Measurements from ENCODE around the gene DESI1. TPM values are rescaled to one million over a fixed set of nuclear protein-coding genes. Genes with fewer than 3 reads are reported as not detected.

DESI1 gene
- total and polyA plus RNA-seq, 2 of the 13 experiments (the other 11 are each of a cell fraction or from before 2014, with no cell fraction given): 21.6 to 29.2 TPM

DNA sequence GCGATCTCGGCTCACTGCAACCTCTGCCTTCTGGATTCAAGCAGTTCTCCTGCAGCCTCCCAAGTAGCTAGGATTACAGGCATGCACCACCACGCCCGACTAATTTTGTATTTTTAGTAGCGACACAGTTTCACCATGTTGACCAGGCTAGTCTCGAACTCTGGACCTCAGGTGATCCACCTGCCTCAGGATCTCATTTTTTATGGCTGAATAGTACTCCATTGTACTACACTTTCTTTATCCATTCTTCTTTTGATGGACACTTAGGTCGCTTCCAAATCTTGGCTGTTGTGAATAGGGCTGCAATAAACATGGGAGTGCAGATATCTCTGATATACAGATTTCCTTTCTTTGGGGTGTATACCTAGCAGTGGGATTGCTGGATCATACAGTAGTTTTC lies 21.0 kb upstream of the DESI1 start:
- 98% methylated on average over 7 of the region's 7 CpGs for WGBS (ENCODE audit: low lambda C conversion rate)
- H3K27me3 ChIP-seq (ENCODE audit: control insufficient read depth in 1 of 2, insufficient read depth in 2 of 2, low read length in 2 of 2): no peaks in the 10 kb centered on the region
- peaks cover 20 to 77% of the 10 kb centered on the region in 2 experiments for H3K36me3 ChIP-seq (replicated peaks in 1 of 2; ENCODE audit: control insufficient read depth in 1 of 2, insufficient read depth in 2 of 2, low read length in 2 of 2)
- ChIA-PET POLR2A (no interaction called here), CTCF (ENCODE audit: low intra/inter-chr PET ratio, low total read pairs) (no interaction called here)
- no peak overlapping the region for H3K4me3 ChIP-seq (replicated peaks in 1 of 3; ENCODE audit: insufficient read depth in 1 of 3, low read depth in 2 of 3, low read length in 3 of 3)
- BruUV-seq (replicated peaks): no TSS peak
- no peak overlapping the region for H3K27ac ChIP-seq (ENCODE audit: extremely low read length, insufficient read depth, low read length)
- no peaks in the 10 kb centered on the region for H3K9me3 ChIP-seq (ENCODE audit: low read length)
- no peak overlapping the region for H3K9ac ChIP-seq (ENCODE audit: insufficient read depth, low read depth, low read length)
- no peak overlapping the region for H2AFZ ChIP-seq (ENCODE audit: low read length)
- H3K4me1 ChIP-seq (ENCODE audit: insufficient read depth, low read length): no peaks in the 10 kb centered on the region
- in situ Hi-C loops (cut with HindIII; ENCODE audit: extremely low pct_ligation_motif_present, low pct_unique_long_range_greater_than_20kb): no loop called here
- peaks cover 3% of the 10 kb centered on the region; the same call in 1 of the 2 replicates for H4K20me1 ChIP-seq (ENCODE audit: insufficient read depth, low read length)
- intact Hi-C loops (cut with micrococcal nuclease; ENCODE audit: unreplicated experiment): no loop called here
- no peak for DNase-seq (ENCODE audit: low spot score)
- H3K79me2 ChIP-seq (ENCODE audit: insufficient read depth, low read length): peaks cover 9% of the 10 kb centered on the region
- no peak for ATAC-seq
- no peak for FAIRE-seq
- TF ChIP-seq WIZ (CRISPR knock-in tag; IDR thresholded peaks at IDR 0.05) (no peak), SRSF4 (IDR thresholded peaks at IDR 0.05; ENCODE audit: low read depth, low read length, poor library complexity, severe bottlenecking) (no peak), POLR2A (IDR thresholded peaks at IDR 0.05; ENCODE audit: insufficient read depth in 1 of 2, low read depth in 2 of 2, low read length in 2 of 2) (no peak), SATB2 (CRISPR knock-in tag; IDR thresholded peaks at IDR 0.05) (no peak), POLR2AphosphoS5 (IDR thresholded peaks at IDR 0.05; ENCODE audit: low read depth, low read length) (no peak), ZNF605 (CRISPR knock-in tag; IDR thresholded peaks at IDR 0.05) (no peak), ATM (IDR thresholded peaks at IDR 0.05; ENCODE audit: borderline replicate concordance) (no peak), JARID2 (CRISPR knock-in tag; IDR thresholded peaks at IDR 0.05; ENCODE audit: insufficient replicate concordance) (no peak), SKI (IDR thresholded peaks at IDR 0.05; ENCODE audit: partially characterized antibody) (no peak), ELF3 (CRISPR knock-in tag; IDR thresholded peaks at IDR 0.05) (no peak)
- TF ChIP-seq, protein P1, sequence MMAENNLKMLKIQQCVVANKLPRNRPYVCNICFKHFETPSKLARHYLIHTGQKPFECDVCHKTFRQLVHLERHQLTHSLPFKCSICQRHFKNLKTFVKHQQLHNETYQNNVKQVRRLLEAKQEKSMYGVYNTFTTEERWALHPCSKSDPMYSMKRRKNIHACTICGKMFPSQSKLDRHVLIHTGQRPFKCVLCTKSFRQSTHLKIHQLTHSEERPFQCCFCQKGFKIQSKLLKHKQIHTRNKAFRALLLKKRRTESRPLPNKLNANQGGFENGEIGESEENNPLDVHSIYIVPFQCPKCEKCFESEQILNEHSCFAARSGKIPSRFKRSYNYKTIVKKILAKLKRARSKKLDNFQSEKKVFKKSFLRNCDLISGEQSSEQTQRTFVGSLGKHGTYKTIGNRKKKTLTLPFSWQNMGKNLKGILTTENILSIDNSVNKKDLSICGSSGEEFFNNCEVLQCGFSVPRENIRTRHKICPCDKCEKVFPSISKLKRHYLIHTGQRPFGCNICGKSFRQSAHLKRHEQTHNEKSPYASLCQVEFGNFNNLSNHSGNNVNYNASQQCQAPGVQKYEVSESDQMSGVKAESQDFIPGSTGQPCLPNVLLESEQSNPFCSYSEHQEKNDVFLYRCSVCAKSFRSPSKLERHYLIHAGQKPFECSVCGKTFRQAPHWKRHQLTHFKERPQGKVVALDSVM (CRISPR knock-in tag; IDR thresholded peaks at IDR 0.05): no peak
- TF ChIP-seq, protein P2, sequence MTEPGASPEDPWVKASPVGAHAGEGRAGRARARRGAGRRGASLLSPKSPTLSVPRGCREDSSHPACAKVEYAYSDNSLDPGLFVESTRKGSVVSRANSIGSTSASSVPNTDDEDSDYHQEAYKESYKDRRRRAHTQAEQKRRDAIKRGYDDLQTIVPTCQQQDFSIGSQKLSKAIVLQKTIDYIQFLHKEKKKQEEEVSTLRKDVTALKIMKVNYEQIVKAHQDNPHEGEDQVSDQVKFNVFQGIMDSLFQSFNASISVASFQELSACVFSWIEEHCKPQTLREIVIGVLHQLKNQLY (CRISPR knock-in tag; IDR thresholded peaks at IDR 0.05): no peak
- TF ChIP-seq, protein P3, sequence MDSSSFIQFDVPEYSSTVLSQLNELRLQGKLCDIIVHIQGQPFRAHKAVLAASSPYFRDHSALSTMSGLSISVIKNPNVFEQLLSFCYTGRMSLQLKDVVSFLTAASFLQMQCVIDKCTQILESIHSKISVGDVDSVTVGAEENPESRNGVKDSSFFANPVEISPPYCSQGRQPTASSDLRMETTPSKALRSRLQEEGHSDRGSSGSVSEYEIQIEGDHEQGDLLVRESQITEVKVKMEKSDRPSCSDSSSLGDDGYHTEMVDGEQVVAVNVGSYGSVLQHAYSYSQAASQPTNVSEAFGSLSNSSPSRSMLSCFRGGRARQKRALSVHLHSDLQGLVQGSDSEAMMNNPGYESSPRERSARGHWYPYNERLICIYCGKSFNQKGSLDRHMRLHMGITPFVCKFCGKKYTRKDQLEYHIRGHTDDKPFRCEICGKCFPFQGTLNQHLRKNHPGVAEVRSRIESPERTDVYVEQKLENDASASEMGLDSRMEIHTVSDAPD (CRISPR knock-in tag; IDR thresholded peaks at IDR 0.05): no peak
- TF ChIP-seq, protein P4, sequence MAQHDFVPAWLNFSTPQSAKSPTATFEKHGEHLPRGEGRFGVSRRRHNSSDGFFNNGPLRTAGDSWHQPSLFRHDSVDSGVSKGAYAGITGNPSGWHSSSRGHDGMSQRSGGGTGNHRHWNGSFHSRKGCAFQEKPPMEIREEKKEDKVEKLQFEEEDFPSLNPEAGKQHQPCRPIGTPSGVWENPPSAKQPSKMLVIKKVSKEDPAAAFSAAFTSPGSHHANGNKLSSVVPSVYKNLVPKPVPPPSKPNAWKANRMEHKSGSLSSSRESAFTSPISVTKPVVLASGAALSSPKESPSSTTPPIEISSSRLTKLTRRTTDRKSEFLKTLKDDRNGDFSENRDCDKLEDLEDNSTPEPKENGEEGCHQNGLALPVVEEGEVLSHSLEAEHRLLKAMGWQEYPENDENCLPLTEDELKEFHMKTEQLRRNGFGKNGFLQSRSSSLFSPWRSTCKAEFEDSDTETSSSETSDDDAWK (CRISPR knock-in tag; IDR thresholded peaks at IDR 0.05): no peak
- TF ChIP-seq, protein P5, sequence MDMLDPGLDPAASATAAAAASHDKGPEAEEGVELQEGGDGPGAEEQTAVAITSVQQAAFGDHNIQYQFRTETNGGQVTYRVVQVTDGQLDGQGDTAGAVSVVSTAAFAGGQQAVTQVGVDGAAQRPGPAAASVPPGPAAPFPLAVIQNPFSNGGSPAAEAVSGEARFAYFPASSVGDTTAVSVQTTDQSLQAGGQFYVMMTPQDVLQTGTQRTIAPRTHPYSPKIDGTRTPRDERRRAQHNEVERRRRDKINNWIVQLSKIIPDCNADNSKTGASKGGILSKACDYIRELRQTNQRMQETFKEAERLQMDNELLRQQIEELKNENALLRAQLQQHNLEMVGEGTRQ (IDR thresholded peaks at IDR 0.05; ENCODE audit: low read depth, low read length): no peak
- TF ChIP-seq, protein P5 (CRISPR knock-in tag; IDR thresholded peaks at IDR 0.05; ENCODE audit: borderline replicate concordance): no peak
- TF ChIP-seq, protein P6, sequence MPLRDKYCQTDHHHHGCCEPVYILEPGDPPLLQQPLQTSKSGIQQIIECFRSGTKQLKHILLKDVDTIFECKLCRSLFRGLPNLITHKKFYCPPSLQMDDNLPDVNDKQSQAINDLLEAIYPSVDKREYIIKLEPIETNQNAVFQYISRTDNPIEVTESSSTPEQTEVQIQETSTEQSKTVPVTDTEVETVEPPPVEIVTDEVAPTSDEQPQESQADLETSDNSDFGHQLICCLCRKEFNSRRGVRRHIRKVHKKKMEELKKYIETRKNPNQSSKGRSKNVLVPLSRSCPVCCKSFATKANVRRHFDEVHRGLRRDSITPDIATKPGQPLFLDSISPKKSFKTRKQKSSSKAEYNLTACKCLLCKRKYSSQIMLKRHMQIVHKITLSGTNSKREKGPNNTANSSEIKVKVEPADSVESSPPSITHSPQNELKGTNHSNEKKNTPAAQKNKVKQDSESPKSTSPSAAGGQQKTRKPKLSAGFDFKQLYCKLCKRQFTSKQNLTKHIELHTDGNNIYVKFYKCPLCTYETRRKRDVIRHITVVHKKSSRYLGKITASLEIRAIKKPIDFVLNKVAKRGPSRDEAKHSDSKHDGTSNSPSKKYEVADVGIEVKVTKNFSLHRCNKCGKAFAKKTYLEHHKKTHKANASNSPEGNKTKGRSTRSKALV (CRISPR knock-in tag; IDR thresholded peaks at IDR 0.05): no peak
- H3K4me2 ChIP-seq (ENCODE audit: low read depth, low read length): no peak overlapping the region

Measured in HepG2 (cell line).